Activated naive CD4-positive, alpha-beta T cell treated with anti-CD3 and anti-CD28 coated beads, Interleukin-2, amount 50 U/mL, for 72 hours (primary cell): Measurements from ENCODE around the gene PDE3A. TPM values are rescaled to one million over a fixed set of nuclear protein-coding genes. Genes with fewer than 3 reads are reported as not detected.

ENCODE experiments used
- ATAC-seq, 2 donors: fragments of 150-1000 bp; cut with Tn5 transposase; 2 replicates each; pipeline ENCODE4 v1.10.0; 2021; ENCODE audit warnings: mild to moderate bottlenecking in 2 of 2, moderate library complexity in 2 of 2
- DNase-seq, 2 donors: peaks; one replicate each; pipeline ENCODE4 v3.0.0; 2021 to 2022; ENCODE audit warnings: low spot score in 2 of 2
- H3K27ac Mint-ChIP-seq, 2 donors: one replicate each; pipeline ENCODE4 v1.8.0; 2022; ENCODE audit warnings: mild to moderate bottlenecking in 2 of 2, mixed read lengths in 2 of 2
- H3K36me3 Mint-ChIP-seq, 2 donors: one replicate each; pipeline ENCODE4 v1.8.0; 2022; ENCODE audit warnings: mixed read lengths in 2 of 2
- H3K9me3 Mint-ChIP-seq, 2 donors: one replicate each; pipeline ENCODE4 v1.8.0; 2022; ENCODE audit warnings: mixed read lengths in 2 of 2
- total RNA-seq, 2 donors: library from RNA; stranded (reverse); gene quantifications; one replicate each; pipeline ENCODE4 v1.2.3, GENCODE V29; 2022

The PDE3A gene
- total RNA-seq, 2 donors from 2014 or later: not detected

DNA sequence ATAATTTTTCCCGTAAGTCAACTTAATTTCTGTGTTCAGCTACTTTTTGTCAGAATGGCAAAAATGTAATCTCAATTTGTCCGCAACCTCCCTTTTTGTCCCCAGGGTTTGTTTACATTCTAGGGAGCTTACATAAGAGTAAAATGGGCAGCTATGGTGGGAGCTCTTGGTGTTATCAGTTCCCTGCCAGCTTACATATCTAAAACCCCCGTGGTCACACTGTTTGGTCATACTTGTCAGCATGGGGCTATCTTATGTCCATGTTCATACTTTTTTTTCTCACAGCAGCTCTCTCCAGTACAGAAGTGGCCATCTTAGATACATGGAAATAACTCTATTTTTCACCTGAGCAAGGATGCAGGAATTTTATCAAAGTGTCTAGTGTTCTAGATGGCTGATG is 343.5 kb downstream of the PDE3A start:
- H3K27ac Mint-ChIP-seq: no peak overlapping the region
- peaks cover 6 to 7% of the 10 kb centered on the region in 2 donors for H3K9me3 Mint-ChIP-seq
- ATAC-seq: no peak
- no peak for DNase-seq
- no peaks in the 10 kb centered on the region for H3K36me3 Mint-ChIP-seq

DNA sequence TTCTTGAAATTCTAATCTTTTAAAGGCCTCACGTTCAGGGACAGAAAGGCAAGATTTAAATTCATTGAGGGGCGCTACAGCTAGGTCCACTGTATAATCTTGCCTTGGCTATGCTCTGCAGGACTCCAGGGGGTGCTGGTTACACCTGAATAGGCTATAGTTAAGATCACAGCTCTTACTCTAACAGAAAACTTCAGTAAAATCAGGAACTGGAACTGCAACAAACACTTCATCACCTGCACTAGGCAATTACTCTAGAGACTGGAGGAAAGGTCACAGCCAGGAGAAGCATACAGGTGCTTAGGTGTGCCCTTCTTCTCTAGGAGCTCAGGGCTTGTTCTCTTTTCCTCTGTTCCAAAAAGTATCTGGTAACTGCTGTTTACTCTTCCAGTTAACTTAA is 347.7 kb downstream of the PDE3A start:
- DNase-seq (no peak), ATAC-seq (no peak)
- H3K9me3 Mint-ChIP-seq: peaks cover 6 to 7% of the 10 kb centered on the region in 2 donors
- no peaks in the 10 kb centered on the region for H3K36me3 Mint-ChIP-seq
- H3K27ac Mint-ChIP-seq: no peak overlapping the region

GRCh38 chr12:20716985-20717384 is 348.6 kb downstream of the PDE3A start:
- DNase-seq (no peak), ATAC-seq (no peak)
- Mint-ChIP-seq H3K27ac (no peak overlapping the region), H3K36me3 (no peaks in the 10 kb centered on the region), H3K9me3 (peaks cover 6 to 7% of the 10 kb centered on the region in 2 donors)

DNA sequence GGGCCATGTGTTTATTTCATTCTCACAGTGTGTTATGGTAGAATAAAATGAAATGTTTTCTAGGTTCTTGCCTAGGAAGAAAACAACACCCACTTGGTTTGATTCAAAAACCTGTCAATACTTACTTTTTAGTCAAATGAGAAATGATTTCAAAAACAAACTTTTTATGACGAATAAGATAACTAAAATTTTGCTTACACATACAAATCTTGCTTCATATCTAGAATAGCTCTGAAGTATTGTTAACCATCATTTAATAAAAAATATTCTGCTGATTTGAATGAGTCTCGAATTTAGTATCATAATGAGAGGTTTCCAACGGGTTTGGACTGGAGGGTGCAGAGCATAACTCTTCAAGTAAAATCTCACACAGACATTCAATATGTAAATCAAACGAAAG is 350.0 kb downstream of the PDE3A start:
- Mint-ChIP-seq H3K27ac (no peak overlapping the region), H3K9me3 (no peaks in the 10 kb centered on the region), H3K36me3 (no peaks in the 10 kb centered on the region)
- ATAC-seq: no peak
- DNase-seq: no peak

DNA sequence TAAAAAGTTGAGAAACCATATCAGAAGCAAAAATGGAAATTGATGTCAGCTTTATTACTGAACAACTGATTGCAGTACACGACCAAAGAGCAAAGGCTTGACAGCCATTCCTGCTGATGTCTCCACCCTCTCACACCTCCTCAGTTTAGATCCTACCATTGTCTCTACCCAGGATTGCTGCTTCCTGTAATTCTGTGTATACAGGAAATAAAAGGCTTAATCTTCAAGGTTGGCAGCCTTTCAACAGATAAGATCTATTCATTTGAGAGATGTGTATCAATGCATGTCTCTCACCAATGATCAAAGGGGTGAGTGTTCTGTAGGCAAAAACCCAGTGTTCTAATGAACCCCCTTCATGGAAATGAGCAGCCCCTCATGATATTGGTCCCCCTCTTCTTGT is 353.8 kb downstream of the PDE3A start:
- ATAC-seq (no peak), DNase-seq (no peak)
- Mint-ChIP-seq H3K36me3 (no peaks in the 10 kb centered on the region), H3K9me3 (no peaks in the 10 kb centered on the region), H3K27ac (no peak overlapping the region)

DNA sequence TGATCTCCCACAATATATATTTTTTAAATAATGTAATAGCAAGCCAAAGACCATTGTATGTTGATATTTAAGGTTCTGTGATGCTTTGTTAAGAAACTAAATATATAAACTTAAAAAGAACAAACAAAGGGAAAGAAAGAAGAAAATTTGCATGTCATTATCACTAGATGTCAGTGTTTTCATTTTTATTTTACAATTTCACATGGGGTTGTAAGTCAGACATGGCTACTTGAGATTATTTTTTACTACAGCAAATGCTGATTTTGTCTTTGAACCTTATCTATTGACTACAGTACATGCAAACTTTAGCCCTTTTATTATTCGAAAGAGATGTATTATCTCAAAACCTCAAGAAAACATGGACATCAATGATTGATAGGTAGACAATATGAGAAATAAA is 362.9 kb downstream of the PDE3A start:
- peaks cover 0 to 3% of the 10 kb centered on the region in 2 donors for H3K9me3 Mint-ChIP-seq
- H3K36me3 Mint-ChIP-seq: no peaks in the 10 kb centered on the region
- DNase-seq (no peak), ATAC-seq (no peak)
- H3K27ac Mint-ChIP-seq: no peak overlapping the region
